KMS-11 (cell line): ENCODE measurements around the gene ADAMTS8.

Experiments used
- H2AFZ ChIP-seq: fragments of 200-600 bp; sonication (generic); 2 replicates; pipeline ENCODE4 v1.6.1; 2016; ENCODE audit warnings: antibody characterized with exemption, mixed run types, low read depth
- H3K27ac ChIP-seq: fragments of 200-600 bp; sonication (generic); 2 replicates; pipeline ENCODE4 v1.6.1; 2016; ENCODE audit warnings: mild to moderate bottlenecking, mixed run types
- H3K27me3 ChIP-seq: fragments of 200-600 bp; sonication (generic); 2 replicates; pipeline ENCODE4 v1.6.1; 2017; ENCODE audit warnings: mild to moderate bottlenecking, low read depth, mixed run types, moderate library complexity; ENCODE audit not compliant: insufficient read depth
- H3K36me3 ChIP-seq: fragments of 200-600 bp; sonication (generic); 2 replicates; pipeline ENCODE4 v1.6.1; 2017; ENCODE audit warnings: mild to moderate bottlenecking, mixed run types; ENCODE audit not compliant: insufficient read depth
- H3K4me1 ChIP-seq: fragments of 200-600 bp; sonication (generic); 2 replicates; pipeline ENCODE4 v1.6.1; 2016; ENCODE audit warnings: mild to moderate bottlenecking, low read depth, mixed run types; ENCODE audit not compliant: poor library complexity, severe bottlenecking
- H3K4me2 ChIP-seq: fragments of 200-600 bp; sonication (generic); 2 replicates; pipeline ENCODE4 v1.7.0; 2016; ENCODE audit warnings: mild to moderate bottlenecking, mixed run types
- H3K4me3 ChIP-seq: fragments of 200-600 bp; sonication (generic); IDR thresholded peaks from 2 replicates; pipeline ENCODE4 v1.6.1; 2017; ENCODE audit warnings: low read depth, low read length, mixed read lengths; ENCODE audit not compliant: insufficient read depth
- H3K79me2 ChIP-seq: fragments of 200-600 bp; sonication (generic); 2 replicates; pipeline ENCODE4 v1.6.1; 2016; ENCODE audit warnings: low read depth, mixed run types; ENCODE audit not compliant: insufficient read depth
- H3K9ac ChIP-seq: fragments of 200-600 bp; sonication (generic); 2 replicates; pipeline ENCODE4 v1.6.1; 2016; ENCODE audit warnings: mild to moderate bottlenecking, mixed run types
- H4K20me1 ChIP-seq: fragments of 200-600 bp; sonication (generic); 2 replicates; pipeline ENCODE4 v1.6.1; 2016; ENCODE audit warnings: mild to moderate bottlenecking, mixed run types; ENCODE audit not compliant: insufficient read depth
- TF ChIP-seq, protein P1 (sequence below): fragments of 200-600 bp; sonication (generic); conservative IDR thresholded peaks from 2 replicates; pipeline ENCODE4 v1.6.1; 2017; ENCODE audit warnings: low read depth, mild to moderate bottlenecking, antibody characterized with exemption, low read length, moderate library complexity, mixed read lengths

Gene ADAMTS8

DNA sequence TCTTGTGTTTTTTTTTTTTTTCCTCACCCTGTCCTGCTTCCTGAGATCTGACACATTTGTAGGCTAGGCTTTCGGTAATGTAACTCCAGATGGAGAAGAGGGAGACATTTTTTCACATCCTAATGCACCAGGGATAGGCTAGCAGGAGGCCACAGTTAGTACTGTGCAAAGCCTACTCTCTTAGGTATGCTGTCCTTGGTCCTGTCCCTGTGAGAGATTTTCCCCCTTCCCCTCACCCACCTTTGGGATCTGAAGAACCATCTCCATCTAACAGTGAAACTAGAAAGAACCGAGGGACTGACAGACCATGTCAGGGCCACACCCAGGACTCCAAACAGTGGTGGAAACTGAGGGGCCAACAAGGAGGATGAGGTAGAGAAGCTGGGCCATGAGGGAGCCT lies 29.2 kb downstream of the ADAMTS8 start:
- Histone ChIP-seq H3K79me2 (no peaks in the 10 kb centered on the region), H3K36me3 (no peaks in the 10 kb centered on the region), H3K4me3 (no peak overlapping the region), H3K27me3 (no peaks in the 10 kb centered on the region), H3K27ac (no peak overlapping the region), H3K4me1 (no peaks in the 10 kb centered on the region), H2AFZ (no peak overlapping the region), H3K9ac (no peak overlapping the region), H4K20me1 (no peaks in the 10 kb centered on the region), H3K4me2 (no peak overlapping the region)
- TF ChIP-seq, protein P1, sequence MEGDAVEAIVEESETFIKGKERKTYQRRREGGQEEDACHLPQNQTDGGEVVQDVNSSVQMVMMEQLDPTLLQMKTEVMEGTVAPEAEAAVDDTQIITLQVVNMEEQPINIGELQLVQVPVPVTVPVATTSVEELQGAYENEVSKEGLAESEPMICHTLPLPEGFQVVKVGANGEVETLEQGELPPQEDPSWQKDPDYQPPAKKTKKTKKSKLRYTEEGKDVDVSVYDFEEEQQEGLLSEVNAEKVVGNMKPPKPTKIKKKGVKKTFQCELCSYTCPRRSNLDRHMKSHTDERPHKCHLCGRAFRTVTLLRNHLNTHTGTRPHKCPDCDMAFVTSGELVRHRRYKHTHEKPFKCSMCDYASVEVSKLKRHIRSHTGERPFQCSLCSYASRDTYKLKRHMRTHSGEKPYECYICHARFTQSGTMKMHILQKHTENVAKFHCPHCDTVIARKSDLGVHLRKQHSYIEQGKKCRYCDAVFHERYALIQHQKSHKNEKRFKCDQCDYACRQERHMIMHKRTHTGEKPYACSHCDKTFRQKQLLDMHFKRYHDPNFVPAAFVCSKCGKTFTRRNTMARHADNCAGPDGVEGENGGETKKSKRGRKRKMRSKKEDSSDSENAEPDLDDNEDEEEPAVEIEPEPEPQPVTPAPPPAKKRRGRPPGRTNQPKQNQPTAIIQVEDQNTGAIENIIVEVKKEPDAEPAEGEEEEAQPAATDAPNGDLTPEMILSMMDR: no peak

- Histone ChIP-seq H3K4me1 (no peaks in the 10 kb centered on the region), H2AFZ (no peak overlapping the region), H3K79me2 (no peaks in the 10 kb centered on the region), H3K36me3 (no peaks in the 10 kb centered on the region), H3K27ac (no peak overlapping the region), H3K27me3 (no peaks in the 10 kb centered on the region), H4K20me1 (no peaks in the 10 kb centered on the region), H3K4me2 (no peak overlapping the region), H3K9ac (no peak overlapping the region), H3K4me3 (no peak overlapping the region)
- TF ChIP-seq, protein P1: no peak
Observed at GRCh38 chr11:130397780-130398179, 30.6 kb downstream of the ADAMTS8 start.

- H3K27me3 ChIP-seq: no peaks in the 10 kb centered on the region
- no peaks in the 10 kb centered on the region for H3K79me2 ChIP-seq
- no peak overlapping the region for H2AFZ ChIP-seq
- no peaks in the 10 kb centered on the region for H4K20me1 ChIP-seq
- TF ChIP-seq, protein P1: no peak
- no peak overlapping the region for H3K9ac ChIP-seq
- H3K27ac ChIP-seq: no peak overlapping the region
- no peak overlapping the region for H3K4me2 ChIP-seq
- no peaks in the 10 kb centered on the region for H3K4me1 ChIP-seq
- no peak overlapping the region for H3K4me3 ChIP-seq
- H3K36me3 ChIP-seq: no peaks in the 10 kb centered on the region
Observed at GRCh38 chr11:130396965-130397364, 31.4 kb downstream of the ADAMTS8 start.

DNA sequence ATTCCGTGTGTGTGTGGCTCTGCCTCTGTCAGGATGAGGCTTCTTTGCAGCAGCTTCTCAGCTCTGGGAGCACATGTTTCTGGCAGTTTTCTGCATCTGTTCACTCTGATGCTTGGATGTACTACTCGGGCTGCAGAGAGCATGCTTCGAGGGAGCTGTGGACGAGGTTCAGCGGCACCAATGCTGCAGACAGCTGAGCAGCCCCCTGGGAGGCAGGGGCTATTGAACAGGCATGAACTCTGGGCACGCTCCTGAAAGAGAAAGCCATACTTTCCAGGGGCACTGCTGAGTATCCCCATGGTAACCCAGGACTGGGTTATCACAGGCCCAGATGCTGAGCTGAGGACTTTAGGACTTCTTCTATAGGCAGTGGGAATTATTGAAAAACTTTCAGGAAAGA lies 33.8 kb downstream of the ADAMTS8 start:
- Histone ChIP-seq H3K79me2 (no peaks in the 10 kb centered on the region), H3K27ac (no peak overlapping the region), H2AFZ (no peak overlapping the region), H4K20me1 (no peaks in the 10 kb centered on the region), H3K36me3 (no peaks in the 10 kb centered on the region), H3K27me3 (no peaks in the 10 kb centered on the region), H3K9ac (no peak overlapping the region), H3K4me3 (no peak overlapping the region), H3K4me2 (no peak overlapping the region), H3K4me1 (no peaks in the 10 kb centered on the region)
- TF ChIP-seq, protein P1: no peak
